A673 (cell line): Measurements from ENCODE around the gene ANGPT4. TPM values are rescaled to one million over a fixed set of nuclear protein-coding genes. Genes with fewer than 3 reads are reported as not detected.

Experiments used
- BruUV-seq: library from RNA; stranded (reverse); fragments of 400-500 nt; replicated peaks from 2 replicates; lab custom pipeline; 2021; lab: Mats Ljungman, UMichigan
- CTCF ChIA-PET: fragments of 300-600 bp; sonication (Branson Sonifier 250); formaldehyde crosslinking; loops from one replicate; lab custom pipeline; 2022; ENCODE audit warnings: antibody characterized with exemption; lab: Charles Lee
- POLR2A ChIA-PET: fragments of 300-600 bp; sonication (Branson Sonifier 250); formaldehyde crosslinking; loops from one replicate; lab custom pipeline; 2022; ENCODE audit warnings: antibody characterized with exemption; ENCODE audit not compliant: low non-redundant PET; lab: Charles Lee
- DNase-seq: peaks from one replicate; pipeline ENCODE4 v3.0.0-alpha.2; 2015; ENCODE audit warnings: low spot score
- H3K27ac ChIP-seq: fragments of 200-600 bp; sonication (generic); 2 replicates; pipeline ENCODE4 v1.5.1; 2016; ENCODE audit warnings: mixed run types, low read depth, mild to moderate bottlenecking, mixed read lengths, antibody characterized with exemption, low read length; ENCODE audit not compliant: poor library complexity, severe bottlenecking
- H3K27me3 ChIP-seq: fragments of 200-600 bp; sonication (generic); replicated peaks from 2 replicates; pipeline ENCODE4 v1.6.1; 2017; ENCODE audit warnings: mixed run types, low read depth, mild to moderate bottlenecking, mixed read lengths, antibody characterized with exemption, low read length; ENCODE audit not compliant: insufficient read depth, poor library complexity
- H3K36me3 ChIP-seq: fragments of 200-600 bp; sonication (generic); 2 replicates; pipeline ENCODE4 v1.6.1; 2016; ENCODE audit warnings: mixed run types, mild to moderate bottlenecking, mixed read lengths, antibody characterized with exemption, low read length; ENCODE audit not compliant: insufficient read depth, poor library complexity, severe bottlenecking
- H3K4me1 ChIP-seq: fragments of 200-600 bp; sonication (generic); 2 replicates; pipeline ENCODE4 v1.6.1; 2017; ENCODE audit warnings: mixed run types, mild to moderate bottlenecking, mixed read lengths, antibody characterized with exemption, low read length; ENCODE audit not compliant: insufficient read depth, poor library complexity, severe bottlenecking
- H3K4me3 ChIP-seq: fragments of 200-600 bp; sonication (generic); 2 replicates; pipeline ENCODE4 v1.5.1; 2016; ENCODE audit warnings: low read depth, mixed run types, mild to moderate bottlenecking, mixed read lengths, low read length; ENCODE audit not compliant: poor library complexity, severe bottlenecking
- H3K9me3 ChIP-seq: fragments of 200-600 bp; sonication (generic); 2 replicates; pipeline ENCODE4 v1.6.1; 2016; ENCODE audit warnings: mixed run types, low read depth, mild to moderate bottlenecking, mixed read lengths, antibody characterized with exemption, low read length; ENCODE audit not compliant: poor library complexity, severe bottlenecking
- CTCF ChIP-seq: fragments of 300-800, 200-600 bp; sonication (generic); conservative IDR thresholded peaks from 2 replicates; pipeline ENCODE4 v1.5.1; 2017; ENCODE audit warnings: low read depth, mild to moderate bottlenecking, antibody characterized with exemption, low read length, moderate library complexity, mixed read lengths
- EZH2 ChIP-seq: fragments of 200-600 bp; sonication (generic); IDR thresholded peaks from 2 replicates; pipeline ENCODE4 v1.6.1; 2017; ENCODE audit warnings: borderline replicate concordance, low read depth, mild to moderate bottlenecking, mixed read lengths, antibody characterized with exemption, low read length; ENCODE audit not compliant: poor library complexity, severe bottlenecking
- intact Hi-C: fragments of 100-400 bp; cut with micrococcal nuclease; formaldehyde crosslinking; loops from one replicate; pipeline ENCODE4 v1.10.0; 2022; ENCODE audit not compliant: unreplicated experiment
- total RNA-seq: library from RNA; stranded (reverse); gene quantifications from 2 replicates; pipeline ENCODE4 v1.2.3, GENCODE V29; 2021

ANGPT4 gene
- total RNA-seq, 1 experiment from 2014 or later = not detected

GRCh38 chr20:931401-931800 lies 15.3 kb upstream of the ANGPT4 start:
- no peaks in the 10 kb centered on the region for H3K4me1 ChIP-seq
- no peak overlapping the region for H3K27ac ChIP-seq
- CTCF ChIA-PET = no interaction called here
- DNase-seq = no peak
- BruUV-seq = no TSS peak
- H3K36me3 ChIP-seq = no peaks in the 10 kb centered on the region
- H3K4me3 ChIP-seq = no peak overlapping the region
- peaks cover 5% of the 10 kb centered on the region for H3K27me3 ChIP-seq
- intact Hi-C loops = no loop called here
- peaks cover 20% of the 10 kb centered on the region for H3K9me3 ChIP-seq
- TF ChIP-seq CTCF = no peak
- TF ChIP-seq EZH2 = no peak
- POLR2A ChIA-PET = no interaction called here

GRCh38 chr20:926670-927069 lies 10.5 kb upstream of the ANGPT4 start:
- CTCF ChIA-PET = no interaction called here
- DNase-seq = no peak
- POLR2A ChIA-PET = no interaction called here

GRCh38 chr20:925516-925915 lies 9.4 kb upstream of the ANGPT4 start:
- Histone ChIP-seq H3K36me3 (no peaks in the 10 kb centered on the region), H3K27ac (no peak overlapping the region), H3K9me3 (peaks cover 4% of the 10 kb centered on the region), H3K27me3 (peaks cover 8% of the 10 kb centered on the region), H3K4me3 (no peak overlapping the region), H3K4me1 (no peaks in the 10 kb centered on the region)
- CTCF ChIA-PET = no interaction called here
- BruUV-seq = no TSS peak
- POLR2A ChIA-PET = no interaction called here
- no peak for DNase-seq
- intact Hi-C loops = no loop called here
- no peak for TF ChIP-seq EZH2
- TF ChIP-seq CTCF = no peak

More at GRCh38 chr20:926670-927069, 10.5 kb upstream of the ANGPT4 start:
- no peaks in the 10 kb centered on the region for H3K4me1 ChIP-seq
- no TSS peak for BruUV-seq
- H3K27ac ChIP-seq = no peak overlapping the region
- H3K9me3 ChIP-seq = peaks cover 13% of the 10 kb centered on the region
- no peak overlapping the region for H3K4me3 ChIP-seq
- no peaks in the 10 kb centered on the region for H3K36me3 ChIP-seq
- no peak for TF ChIP-seq CTCF
- no peak for TF ChIP-seq EZH2
- peaks cover 8% of the 10 kb centered on the region for H3K27me3 ChIP-seq
- intact Hi-C loops = no loop called here
